HepG2 (cell line): ENCODE measurements around the gene MTA3. TPM values are rescaled to one million over a fixed set of nuclear protein-coding genes. Genes with fewer than 3 reads are reported as not detected.
A peak's percentile ranks its signal among the peaks of the same experiment; 100 is the strongest.

ENCODE experiments used
- ARNT2 ChIP-seq: sonication (generic); formaldehyde crosslinking; IDR thresholded peaks from 2 replicates; pipeline ENCODE4 v1.8.0; 2022; ENCODE audit warnings: mild to moderate bottlenecking, low read depth, missing genetic modification reagents, moderate library complexity
- BCL6 ChIP-seq: IDR thresholded peaks from 2 replicates; pipeline ENCODE4 v1.6.1; 2016; ENCODE audit warnings: missing genetic modification reagents, missing compliant biosample characterization
- HNF4A ChIP-seq: sonication (generic); formaldehyde crosslinking; IDR thresholded peaks from 2 replicates; pipeline ENCODE4 v1.4.0; 2020; ENCODE audit warnings: missing genetic modification reagents
- MYC ChIP-seq: sonication (generic); formaldehyde crosslinking; IDR thresholded peaks from 2 replicates; pipeline ENCODE4 v1.9.0; 2021; ENCODE audit warnings: missing genetic modification reagents, borderline replicate concordance
- PAXIP1 ChIP-seq: sonication (generic); formaldehyde crosslinking; conservative IDR thresholded peaks from 2 replicates; pipeline ENCODE4 v1.4.0; 2020; ENCODE audit warnings: mild to moderate bottlenecking, missing genetic modification reagents, moderate library complexity
- PHF21A ChIP-seq: sonication (generic); formaldehyde crosslinking; IDR thresholded peaks from 2 replicates; pipeline ENCODE4 v1.5.0; 2020; ENCODE audit warnings: mild to moderate bottlenecking, missing genetic modification reagents
- RARA ChIP-seq: IDR thresholded peaks from 2 replicates; pipeline ENCODE4 v1.6.1; 2016; ENCODE audit warnings: missing genetic modification reagents, missing compliant biosample characterization
- SKI ChIP-seq: fragments of 450-650 bp; IDR thresholded peaks from one replicate; pipeline ENCODE4 v1.6.1; 2018; ENCODE audit warnings: mild to moderate bottlenecking; ENCODE audit not compliant: partially characterized antibody
- ZNF280B ChIP-seq: sonication (generic); formaldehyde crosslinking; IDR thresholded peaks from 2 replicates; pipeline ENCODE4 v1.5.0; 2020; ENCODE audit warnings: missing genetic modification reagents, mild to moderate bottlenecking, borderline replicate concordance
- polyA plus RNA-seq, 8 experiments: library from polyadenylated mRNA; depleted of rRNA in 3 of 8; stranded (reverse) in 7 of 8; unstranded in 1 of 8; fragments of >200 nt; fragmentation: Illumina TruSeq in 4 of 8; extraction: Trizol in 4 of 8; gene quantifications; 2 replicates each; pipeline versions ENCODE4 v1.2.1 to v1.2.3, GENCODE V29; 2011 to 2016; ENCODE audit warnings: low read depth in 4 of 8, missing spikeins in 1 of 8, mixed read lengths in 1 of 8; ENCODE audit not compliant: insufficient read depth in 1 of 8
- total RNA-seq, 5 experiments: library from RNA; depleted of rRNA; stranded (reverse); fragments of >200 nt; fragmentation: Illumina TruSeq; extraction: Trizol; gene quantifications; 2 replicates each; pipeline ENCODE4 v1.2.3, GENCODE V29; 2016; ENCODE audit warnings: low read depth in 1 of 5
- TF ChIP-seq, protein P1 (sequence below): sonication (generic); formaldehyde crosslinking; IDR thresholded peaks from 2 replicates; pipeline ENCODE4 v1.4.0; 2020; ENCODE audit warnings: missing genetic modification reagents
- TF ChIP-seq, protein P2 (sequence below): sonication (generic); formaldehyde crosslinking; IDR thresholded peaks from 2 replicates; pipeline ENCODE4 v1.4.0; 2020; ENCODE audit warnings: missing genetic modification reagents
- TF ChIP-seq, protein P3 (sequence below): sonication (generic); formaldehyde crosslinking; IDR thresholded peaks from 2 replicates; pipeline ENCODE4 v1.5.0; 2020; ENCODE audit warnings: mild to moderate bottlenecking, missing genetic modification reagents
- TF ChIP-seq, protein P4 (sequence below): sonication (generic); formaldehyde crosslinking; IDR thresholded peaks from 2 replicates; pipeline ENCODE4 v1.5.0; 2020; ENCODE audit warnings: mild to moderate bottlenecking, missing genetic modification reagents

Gene MTA3
- total and polyA plus RNA-seq, 2 of the 13 experiments (the other 11 are each of a cell fraction or from before 2014, with no cell fraction given) = 48.8 to 77.8 TPM

DNA sequence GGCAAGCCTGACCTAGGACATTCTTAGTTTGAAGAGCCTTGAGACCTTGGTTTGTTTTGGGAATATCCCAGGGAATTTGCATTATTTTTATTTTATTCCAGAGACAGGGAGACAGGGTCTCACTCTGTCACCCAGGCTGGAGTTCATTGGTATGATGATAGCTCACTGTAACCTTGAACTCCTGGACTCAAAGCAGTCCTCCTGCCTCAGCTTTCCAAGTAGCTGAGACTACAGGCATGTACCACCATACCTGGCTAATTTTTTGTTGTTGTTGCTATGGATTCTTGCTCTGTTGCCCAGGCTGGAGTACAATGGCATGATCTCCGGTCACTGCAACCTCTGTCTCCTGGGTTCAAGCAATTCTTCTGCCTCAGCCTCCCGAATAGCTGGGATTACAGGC, 4.8 kb downstream of the MTA3 start (continued):
- TF ChIP-seq, protein P1, sequence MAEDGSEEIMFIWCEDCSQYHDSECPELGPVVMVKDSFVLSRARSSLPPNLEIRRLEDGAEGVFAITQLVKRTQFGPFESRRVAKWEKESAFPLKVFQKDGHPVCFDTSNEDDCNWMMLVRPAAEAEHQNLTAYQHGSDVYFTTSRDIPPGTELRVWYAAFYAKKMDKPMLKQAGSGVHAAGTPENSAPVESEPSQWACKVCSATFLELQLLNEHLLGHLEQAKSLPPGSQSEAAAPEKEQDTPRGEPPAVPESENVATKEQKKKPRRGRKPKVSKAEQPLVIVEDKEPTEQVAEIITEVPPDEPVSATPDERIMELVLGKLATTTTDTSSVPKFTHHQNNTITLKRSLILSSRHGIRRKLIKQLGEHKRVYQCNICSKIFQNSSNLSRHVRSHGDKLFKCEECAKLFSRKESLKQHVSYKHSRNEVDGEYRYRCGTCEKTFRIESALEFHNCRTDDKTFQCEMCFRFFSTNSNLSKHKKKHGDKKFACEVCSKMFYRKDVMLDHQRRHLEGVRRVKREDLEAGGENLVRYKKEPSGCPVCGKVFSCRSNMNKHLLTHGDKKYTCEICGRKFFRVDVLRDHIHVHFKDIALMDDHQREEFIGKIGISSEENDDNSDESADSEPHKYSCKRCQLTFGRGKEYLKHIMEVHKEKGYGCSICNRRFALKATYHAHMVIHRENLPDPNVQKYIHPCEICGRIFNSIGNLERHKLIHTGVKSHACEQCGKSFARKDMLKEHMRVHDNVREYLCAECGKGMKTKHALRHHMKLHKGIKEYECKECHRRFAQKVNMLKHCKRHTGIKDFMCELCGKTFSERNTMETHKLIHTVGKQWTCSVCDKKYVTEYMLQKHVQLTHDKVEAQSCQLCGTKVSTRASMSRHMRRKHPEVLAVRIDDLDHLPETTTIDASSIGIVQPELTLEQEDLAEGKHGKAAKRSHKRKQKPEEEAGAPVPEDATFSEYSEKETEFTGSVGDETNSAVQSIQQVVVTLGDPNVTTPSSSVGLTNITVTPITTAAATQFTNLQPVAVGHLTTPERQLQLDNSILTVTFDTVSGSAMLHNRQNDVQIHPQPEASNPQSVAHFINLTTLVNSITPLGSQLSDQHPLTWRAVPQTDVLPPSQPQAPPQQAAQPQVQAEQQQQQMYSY = no peak
- no peak for TF ChIP-seq ZNF280B
- TF ChIP-seq RARA (CRISPR knock-in tag) = 0 out of 2 replicates have a peak, but pooled peaks have one; percentile 14
- TF ChIP-seq PAXIP1 = no peak
- peak; percentile 13 for TF ChIP-seq SKI
- peak; percentile 61 for TF ChIP-seq HNF4A (CRISPR knock-in tag)
- no peak for TF ChIP-seq ARNT2 (CRISPR knock-in tag)
- TF ChIP-seq MYC (CRISPR knock-in tag) = no peak
- TF ChIP-seq, protein P2, sequence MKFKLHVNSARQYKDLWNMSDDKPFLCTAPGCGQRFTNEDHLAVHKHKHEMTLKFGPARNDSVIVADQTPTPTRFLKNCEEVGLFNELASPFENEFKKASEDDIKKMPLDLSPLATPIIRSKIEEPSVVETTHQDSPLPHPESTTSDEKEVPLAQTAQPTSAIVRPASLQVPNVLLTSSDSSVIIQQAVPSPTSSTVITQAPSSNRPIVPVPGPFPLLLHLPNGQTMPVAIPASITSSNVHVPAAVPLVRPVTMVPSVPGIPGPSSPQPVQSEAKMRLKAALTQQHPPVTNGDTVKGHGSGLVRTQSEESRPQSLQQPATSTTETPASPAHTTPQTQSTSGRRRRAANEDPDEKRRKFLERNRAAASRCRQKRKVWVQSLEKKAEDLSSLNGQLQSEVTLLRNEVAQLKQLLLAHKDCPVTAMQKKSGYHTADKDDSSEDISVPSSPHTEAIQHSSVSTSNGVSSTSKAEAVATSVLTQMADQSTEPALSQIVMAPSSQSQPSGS (CRISPR knock-in tag) = no peak
- TF ChIP-seq, protein P3, sequence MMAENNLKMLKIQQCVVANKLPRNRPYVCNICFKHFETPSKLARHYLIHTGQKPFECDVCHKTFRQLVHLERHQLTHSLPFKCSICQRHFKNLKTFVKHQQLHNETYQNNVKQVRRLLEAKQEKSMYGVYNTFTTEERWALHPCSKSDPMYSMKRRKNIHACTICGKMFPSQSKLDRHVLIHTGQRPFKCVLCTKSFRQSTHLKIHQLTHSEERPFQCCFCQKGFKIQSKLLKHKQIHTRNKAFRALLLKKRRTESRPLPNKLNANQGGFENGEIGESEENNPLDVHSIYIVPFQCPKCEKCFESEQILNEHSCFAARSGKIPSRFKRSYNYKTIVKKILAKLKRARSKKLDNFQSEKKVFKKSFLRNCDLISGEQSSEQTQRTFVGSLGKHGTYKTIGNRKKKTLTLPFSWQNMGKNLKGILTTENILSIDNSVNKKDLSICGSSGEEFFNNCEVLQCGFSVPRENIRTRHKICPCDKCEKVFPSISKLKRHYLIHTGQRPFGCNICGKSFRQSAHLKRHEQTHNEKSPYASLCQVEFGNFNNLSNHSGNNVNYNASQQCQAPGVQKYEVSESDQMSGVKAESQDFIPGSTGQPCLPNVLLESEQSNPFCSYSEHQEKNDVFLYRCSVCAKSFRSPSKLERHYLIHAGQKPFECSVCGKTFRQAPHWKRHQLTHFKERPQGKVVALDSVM = peak; percentile 27; the same call in 1 of the 2 replicates
- peak; percentile 35; the same call in 1 of the 2 replicates for TF ChIP-seq BCL6
- TF ChIP-seq, protein P4, sequence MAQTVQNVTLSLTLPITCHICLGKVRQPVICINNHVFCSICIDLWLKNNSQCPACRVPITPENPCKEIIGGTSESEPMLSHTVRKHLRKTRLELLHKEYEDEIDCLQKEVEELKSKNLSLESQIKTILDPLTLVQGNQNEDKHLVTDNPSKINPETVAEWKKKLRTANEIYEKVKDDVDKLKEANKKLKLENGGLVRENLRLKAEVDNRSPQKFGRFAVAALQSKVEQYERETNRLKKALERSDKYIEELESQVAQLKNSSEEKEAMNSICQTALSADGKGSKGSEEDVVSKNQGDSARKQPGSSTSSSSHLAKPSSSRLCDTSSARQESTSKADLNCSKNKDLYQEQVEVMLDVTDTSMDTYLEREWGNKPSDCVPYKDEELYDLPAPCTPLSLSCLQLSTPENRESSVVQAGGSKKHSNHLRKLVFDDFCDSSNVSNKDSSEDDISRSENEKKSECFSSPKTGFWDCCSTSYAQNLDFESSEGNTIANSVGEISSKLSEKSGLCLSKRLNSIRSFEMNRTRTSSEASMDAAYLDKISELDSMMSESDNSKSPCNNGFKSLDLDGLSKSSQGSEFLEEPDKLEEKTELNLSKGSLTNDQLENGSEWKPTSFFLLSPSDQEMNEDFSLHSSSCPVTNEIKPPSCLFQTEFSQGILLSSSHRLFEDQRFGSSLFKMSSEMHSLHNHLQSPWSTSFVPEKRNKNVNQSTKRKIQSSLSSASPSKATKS (CRISPR knock-in tag) = no peak
- TF ChIP-seq PHF21A (CRISPR knock-in tag) = peak; percentile 24; the same call in 1 of the 2 replicates
